Ovary (tissue), 3 donors: ENCODE data around the gene PRKD1.

Experiments used
- EP300 ChIP-seq: sonication (generic); formaldehyde crosslinking; IDR thresholded peaks from one replicate; pipeline ENCODE4 v1.6.1; 2017; ENCODE audit warnings: antibody characterized with exemption
- POLR2A ChIP-seq: fragments of 450-650 bp; IDR thresholded peaks from one replicate; pipeline ENCODE4 v1.6.1; 2017; ENCODE audit warnings: antibody characterized with exemption, mild to moderate bottlenecking, moderate library complexity
- TF ChIP-seq, protein P1 (sequence below), 3 donors: fragments of 450-650 bp in 2 of 3; fragments of 200-600 bp in 1 of 3; IDR thresholded peaks; one replicate each; pipeline versions ENCODE4 v1.5.1 to v1.8.0; 2016 to 2022; ENCODE audit warnings: antibody characterized with exemption in 3 of 3, mild to moderate bottlenecking in 1 of 3
- donor health status: DM: no; HTN: no; CAD: no.

DNA sequence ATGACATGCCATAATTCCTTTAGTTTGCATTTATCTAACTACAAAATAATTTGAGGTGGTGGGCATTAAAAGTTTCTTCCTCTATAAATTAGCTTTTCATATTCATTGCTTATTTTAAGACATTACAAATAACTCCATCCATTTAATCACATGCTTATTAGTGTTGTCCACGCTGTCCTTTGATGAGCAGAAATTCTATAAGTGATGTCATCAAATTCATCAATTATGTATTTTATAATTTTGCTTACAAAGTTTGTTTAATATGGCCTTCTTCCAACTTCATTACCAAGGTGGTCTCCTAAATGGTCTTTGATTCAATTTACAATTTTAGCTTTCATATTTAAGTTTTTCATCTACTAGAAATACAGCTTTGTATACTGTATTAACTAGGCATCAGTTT lies 173.5 kb downstream of the PRKD1 start:
- TF ChIP-seq, protein P1, sequence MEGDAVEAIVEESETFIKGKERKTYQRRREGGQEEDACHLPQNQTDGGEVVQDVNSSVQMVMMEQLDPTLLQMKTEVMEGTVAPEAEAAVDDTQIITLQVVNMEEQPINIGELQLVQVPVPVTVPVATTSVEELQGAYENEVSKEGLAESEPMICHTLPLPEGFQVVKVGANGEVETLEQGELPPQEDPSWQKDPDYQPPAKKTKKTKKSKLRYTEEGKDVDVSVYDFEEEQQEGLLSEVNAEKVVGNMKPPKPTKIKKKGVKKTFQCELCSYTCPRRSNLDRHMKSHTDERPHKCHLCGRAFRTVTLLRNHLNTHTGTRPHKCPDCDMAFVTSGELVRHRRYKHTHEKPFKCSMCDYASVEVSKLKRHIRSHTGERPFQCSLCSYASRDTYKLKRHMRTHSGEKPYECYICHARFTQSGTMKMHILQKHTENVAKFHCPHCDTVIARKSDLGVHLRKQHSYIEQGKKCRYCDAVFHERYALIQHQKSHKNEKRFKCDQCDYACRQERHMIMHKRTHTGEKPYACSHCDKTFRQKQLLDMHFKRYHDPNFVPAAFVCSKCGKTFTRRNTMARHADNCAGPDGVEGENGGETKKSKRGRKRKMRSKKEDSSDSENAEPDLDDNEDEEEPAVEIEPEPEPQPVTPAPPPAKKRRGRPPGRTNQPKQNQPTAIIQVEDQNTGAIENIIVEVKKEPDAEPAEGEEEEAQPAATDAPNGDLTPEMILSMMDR (IDR thresholded peaks at IDR 0.05) = no peak
- TF ChIP-seq POLR2A = no peak
- no peak for TF ChIP-seq EP300
